Loucy (cell line): Measurements from ENCODE around the gene MEOX1.

Experiments
- H2AFZ ChIP-seq: fragments of 200-600 bp; sonication (generic); 2 replicates; pipeline ENCODE4 v1.6.0; 2016; ENCODE audit warnings: antibody characterized with exemption, mild to moderate bottlenecking, low read length, moderate library complexity
- H3F3A ChIP-seq: fragments of 200-600 bp; 2 replicates; pipeline ENCODE4 v1.6.0; 2016; ENCODE audit warnings: antibody characterized with exemption, low read depth, mild to moderate bottlenecking
- H3K27me3 ChIP-seq: fragments of 200-600 bp; sonication (generic); 2 replicates; pipeline ENCODE4 v1.6.1; 2014; ENCODE audit warnings: low read length, mild to moderate bottlenecking; ENCODE audit not compliant: insufficient read depth, poor library complexity, severe bottlenecking
- H3K36me3 ChIP-seq: fragments of 200-600 bp; sonication (generic); 2 replicates; pipeline ENCODE4 v1.6.1; 2016; ENCODE audit warnings: low read length; ENCODE audit not compliant: insufficient read depth
- H3K4me1 ChIP-seq: fragments of 200-600 bp; sonication (generic); 2 replicates; pipeline ENCODE4 v1.5.1; 2014; ENCODE audit warnings: low read length, mild to moderate bottlenecking; ENCODE audit not compliant: insufficient read depth, poor library complexity, severe bottlenecking
- H3K4me2 ChIP-seq: fragments of 200-600 bp; sonication (generic); 2 replicates; pipeline ENCODE4 v1.6.0; 2014; ENCODE audit warnings: antibody characterized with exemption, low read length, low read depth, mild to moderate bottlenecking; ENCODE audit not compliant: poor library complexity, severe bottlenecking
- H3K4me3 ChIP-seq: fragments of 200-600 bp; sonication (generic); 2 replicates; pipeline ENCODE4 v1.5.1; 2014; ENCODE audit warnings: low read length, mild to moderate bottlenecking, mixed read lengths; ENCODE audit not compliant: poor library complexity, severe bottlenecking
- H3K79me2 ChIP-seq: fragments of 200-600 bp; sonication (generic); 2 replicates; pipeline ENCODE4 v1.6.1; 2014; ENCODE audit warnings: low read length; ENCODE audit not compliant: insufficient read depth
- H3K9ac ChIP-seq: fragments of 200-600 bp; sonication (generic); 2 replicates; pipeline ENCODE4 v1.6.0; 2014; ENCODE audit warnings: mild to moderate bottlenecking, low read depth, low read length, moderate library complexity; ENCODE audit not compliant: poor library complexity, severe bottlenecking
- H3K9me2 ChIP-seq: fragments of 200-600 bp; sonication (generic); replicated peaks from 2 replicates; pipeline ENCODE4 v1.6.1; 2016; ENCODE audit warnings: low read depth, low read length, mixed read lengths
- H3K9me3 ChIP-seq: fragments of 200-600 bp; sonication (generic); 2 replicates; pipeline ENCODE4 v1.6.1; 2014; ENCODE audit warnings: mild to moderate bottlenecking, antibody characterized with exemption, low read length, low read depth; ENCODE audit not compliant: insufficient read depth
- H4K20me1 ChIP-seq: fragments of 200-600 bp; sonication (generic); 2 replicates; pipeline ENCODE4 v1.6.0; 2014; ENCODE audit warnings: antibody characterized with exemption, low read length, mild to moderate bottlenecking; ENCODE audit not compliant: insufficient read depth, poor library complexity, severe bottlenecking
- CTCF ChIP-seq: fragments of 200-600 bp; sonication (generic); conservative IDR thresholded peaks from 2 replicates; pipeline ENCODE4 v1.5.1; 2014; ENCODE audit warnings: mild to moderate bottlenecking, antibody characterized with exemption, low read length
- EZH2phosphoT487 ChIP-seq: fragments of 200-600 bp; IDR thresholded peaks from 2 replicates; pipeline ENCODE4 v1.6.1; 2018; ENCODE audit warnings: antibody characterized with exemption, mild to moderate bottlenecking, moderate library complexity, borderline replicate concordance

Gene MEOX1

GRCh38 chr17:43637563-43638323, 24.0 kb downstream of the MEOX1 start:
- H4K20me1 ChIP-seq = no peaks in the 10 kb centered on the region
- TF ChIP-seq EZH2phosphoT487 = no peak
- TF ChIP-seq CTCF = no peak
- no peaks in the 10 kb centered on the region for H3K9me3 ChIP-seq
- no peaks in the 10 kb centered on the region for H3K9me2 ChIP-seq
- no peaks in the 10 kb centered on the region for H3K4me1 ChIP-seq
- no peaks in the 10 kb centered on the region for H3K27me3 ChIP-seq
- no peak overlapping the region for H3K4me3 ChIP-seq
- H3K36me3 ChIP-seq = no peaks in the 10 kb centered on the region
- no peak overlapping the region for H2AFZ ChIP-seq
- no peaks in the 10 kb centered on the region for H3F3A ChIP-seq
- H3K4me2 ChIP-seq = no peak overlapping the region
- H3K79me2 ChIP-seq = no peaks in the 10 kb centered on the region
- H3K9ac ChIP-seq = no peak overlapping the region

- no peaks in the 10 kb centered on the region for H3F3A ChIP-seq
- no peak overlapping the region for H3K9ac ChIP-seq
- H3K27me3 ChIP-seq = no peaks in the 10 kb centered on the region
- no peaks in the 10 kb centered on the region for H3K9me2 ChIP-seq
- no peaks in the 10 kb centered on the region for H3K79me2 ChIP-seq
- H3K9me3 ChIP-seq = no peaks in the 10 kb centered on the region
- no peak overlapping the region for H3K4me3 ChIP-seq
- no peaks in the 10 kb centered on the region for H3K4me1 ChIP-seq
- no peak overlapping the region for H2AFZ ChIP-seq
- H3K4me2 ChIP-seq = no peak overlapping the region
- TF ChIP-seq CTCF (no peak), EZH2phosphoT487 (no peak)
- no peaks in the 10 kb centered on the region for H3K36me3 ChIP-seq
- no peaks in the 10 kb centered on the region for H4K20me1 ChIP-seq
Measured at GRCh38 chr17:43636426-43636825, 25.3 kb downstream of the MEOX1 start.

GRCh38 chr17:43634591-43635125, 27.1 kb downstream of the MEOX1 start:
- H3K9me2 ChIP-seq = no peaks in the 10 kb centered on the region
- no peak overlapping the region for H3K4me2 ChIP-seq
- H3K9ac ChIP-seq = no peak overlapping the region
- no peaks in the 10 kb centered on the region for H3K79me2 ChIP-seq
- no peak overlapping the region for H3K4me3 ChIP-seq
- no peaks in the 10 kb centered on the region for H3K36me3 ChIP-seq
- H3K9me3 ChIP-seq = no peaks in the 10 kb centered on the region
- no peaks in the 10 kb centered on the region for H3F3A ChIP-seq
- no peak for TF ChIP-seq CTCF
- no peak for TF ChIP-seq EZH2phosphoT487
- no peak overlapping the region for H2AFZ ChIP-seq
- no peaks in the 10 kb centered on the region for H3K27me3 ChIP-seq
- H4K20me1 ChIP-seq = no peaks in the 10 kb centered on the region
- H3K4me1 ChIP-seq = no peaks in the 10 kb centered on the region
